ENCODE data around the gene MT1H.

DNA sequence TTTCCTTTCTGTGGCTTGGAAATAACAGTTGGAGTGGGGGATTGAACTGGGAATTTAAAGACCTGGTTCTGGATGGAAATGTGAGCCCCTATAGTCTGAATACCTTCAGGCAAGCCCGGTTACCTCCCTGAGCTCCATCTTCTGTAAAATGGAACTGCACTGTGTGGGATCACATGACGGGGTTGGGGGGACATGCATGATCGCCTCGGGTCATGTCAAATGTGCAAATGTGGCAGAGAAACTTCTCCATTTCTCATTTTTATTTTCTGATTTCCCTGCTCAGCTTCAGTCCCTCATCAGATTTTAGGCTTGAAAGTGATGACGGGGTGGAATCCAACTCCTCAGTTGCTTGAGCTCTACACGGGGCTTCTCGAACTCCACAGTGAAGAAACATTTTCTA is 16.4 kb upstream of the MT1H start:
- TF ChIP-seq, protein P1, sequence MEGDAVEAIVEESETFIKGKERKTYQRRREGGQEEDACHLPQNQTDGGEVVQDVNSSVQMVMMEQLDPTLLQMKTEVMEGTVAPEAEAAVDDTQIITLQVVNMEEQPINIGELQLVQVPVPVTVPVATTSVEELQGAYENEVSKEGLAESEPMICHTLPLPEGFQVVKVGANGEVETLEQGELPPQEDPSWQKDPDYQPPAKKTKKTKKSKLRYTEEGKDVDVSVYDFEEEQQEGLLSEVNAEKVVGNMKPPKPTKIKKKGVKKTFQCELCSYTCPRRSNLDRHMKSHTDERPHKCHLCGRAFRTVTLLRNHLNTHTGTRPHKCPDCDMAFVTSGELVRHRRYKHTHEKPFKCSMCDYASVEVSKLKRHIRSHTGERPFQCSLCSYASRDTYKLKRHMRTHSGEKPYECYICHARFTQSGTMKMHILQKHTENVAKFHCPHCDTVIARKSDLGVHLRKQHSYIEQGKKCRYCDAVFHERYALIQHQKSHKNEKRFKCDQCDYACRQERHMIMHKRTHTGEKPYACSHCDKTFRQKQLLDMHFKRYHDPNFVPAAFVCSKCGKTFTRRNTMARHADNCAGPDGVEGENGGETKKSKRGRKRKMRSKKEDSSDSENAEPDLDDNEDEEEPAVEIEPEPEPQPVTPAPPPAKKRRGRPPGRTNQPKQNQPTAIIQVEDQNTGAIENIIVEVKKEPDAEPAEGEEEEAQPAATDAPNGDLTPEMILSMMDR (IDR thresholded peaks at IDR 0.05; ENCODE audit: low read length) = no peak
- no peak for TF ChIP-seq EZH2 (IDR thresholded peaks at IDR 0.05; ENCODE audit: borderline replicate concordance, low read length)
